ENCODE data around the gene GRM7. TPM values are rescaled to one million over a fixed set of nuclear protein-coding genes. Genes with fewer than 3 reads are reported as not detected.

The GRM7 gene
- total RNA-seq, 4 donors from 2014 or later: not detected

- H3K4me3 ChIP-seq: no peak overlapping the region
- intact Hi-C loops (cut with DNase I; ENCODE audit: low total_unique reads) (no loop called here), in situ Hi-C loops (cut with MboI; ENCODE audit: low sequenced_read_pairs in 4 of 4) (no loop called here)
- no peaks in the 10 kb centered on the region for H3K36me3 ChIP-seq
- no peaks in the 10 kb centered on the region for H3K27me3 ChIP-seq
- H3K9me3 ChIP-seq: no peaks in the 10 kb centered on the region
- no peak overlapping the region for H3K27ac ChIP-seq
- DNase-seq (no peak), ATAC-seq (no peak)
- TF ChIP-seq POLR2A (IDR thresholded peaks at IDR 0.05): no peak
- TF ChIP-seq CTCF (IDR thresholded peaks at IDR 0.05 in 4 of 5, conservative IDR thresholded peaks at IDR 0.05 in 1 of 5): no peak
- no peaks in the 10 kb centered on the region for H3K4me1 ChIP-seq
Measured at GRCh38 chr3:7263347-7264195, 402.7 kb downstream of the GRM7 start.

- Histone ChIP-seq H3K36me3 (no peaks in the 10 kb centered on the region), H3K27ac (no peak overlapping the region), H3K9me3 (no peaks in the 10 kb centered on the region), H3K4me3 (no peak overlapping the region), H3K27me3 (no peaks in the 10 kb centered on the region), H3K4me1 (no peaks in the 10 kb centered on the region)
- ATAC-seq (no peak), DNase-seq (no peak)
- TF ChIP-seq CTCF (IDR thresholded peaks at IDR 0.05 in 4 of 5, conservative IDR thresholded peaks at IDR 0.05 in 1 of 5) (no peak), POLR2A (IDR thresholded peaks at IDR 0.05) (no peak)
- intact Hi-C loops (cut with DNase I; ENCODE audit: low total_unique reads) (no loop called here), in situ Hi-C loops (cut with MboI; ENCODE audit: low sequenced_read_pairs in 4 of 4) (no loop called here)
Measured at GRCh38 chr3:7264196-7264526, 403.2 kb downstream of the GRM7 start.

- intact Hi-C loops (cut with DNase I; ENCODE audit: low total_unique reads): no loop called here
- H3K4me1 ChIP-seq: no peaks in the 10 kb centered on the region
- no peaks in the 10 kb centered on the region for H3K9me3 ChIP-seq
- ATAC-seq: no peak
- in situ Hi-C loops (cut with MboI; ENCODE audit: low sequenced_read_pairs in 4 of 4): no loop called here
- no peak for DNase-seq
- no peaks in the 10 kb centered on the region for H3K27me3 ChIP-seq
- H3K4me3 ChIP-seq: no peak overlapping the region
- TF ChIP-seq POLR2A (IDR thresholded peaks at IDR 0.05): no peak
- no peak for TF ChIP-seq CTCF (IDR thresholded peaks at IDR 0.05 in 4 of 5, conservative IDR thresholded peaks at IDR 0.05 in 1 of 5)
- H3K36me3 ChIP-seq: no peaks in the 10 kb centered on the region
- no peak overlapping the region for H3K27ac ChIP-seq
Measured at GRCh38 chr3:7265736-7266135, 404.8 kb downstream of the GRM7 start.

GRCh38 chr3:7266551-7266950, 405.6 kb downstream of the GRM7 start:
- H3K27ac ChIP-seq: no peak overlapping the region
- intact Hi-C loops (cut with DNase I; ENCODE audit: low total_unique reads) (no loop called here), in situ Hi-C loops (cut with MboI; ENCODE audit: low sequenced_read_pairs in 4 of 4) (no loop called here)
- no peak for TF ChIP-seq CTCF (IDR thresholded peaks at IDR 0.05 in 4 of 5, conservative IDR thresholded peaks at IDR 0.05 in 1 of 5)
- no peak for TF ChIP-seq POLR2A (IDR thresholded peaks at IDR 0.05)
- H3K4me1 ChIP-seq: no peaks in the 10 kb centered on the region
- H3K27me3 ChIP-seq: no peaks in the 10 kb centered on the region
- no peaks in the 10 kb centered on the region for H3K9me3 ChIP-seq
- ATAC-seq (no peak), DNase-seq (no peak)
- H3K36me3 ChIP-seq: no peaks in the 10 kb centered on the region
- no peak overlapping the region for H3K4me3 ChIP-seq

- in situ Hi-C loops (cut with MboI; ENCODE audit: low sequenced_read_pairs in 4 of 4): no loop called here
- Histone ChIP-seq H3K4me1 (no peaks in the 10 kb centered on the region), H3K27ac (no peak overlapping the region), H3K4me3 (no peak overlapping the region), H3K36me3 (no peaks in the 10 kb centered on the region), H3K27me3 (no peaks in the 10 kb centered on the region), H3K9me3 (no peaks in the 10 kb centered on the region)
- TF ChIP-seq CTCF (IDR thresholded peaks at IDR 0.05 in 4 of 5, conservative IDR thresholded peaks at IDR 0.05 in 1 of 5) (no peak), POLR2A (IDR thresholded peaks at IDR 0.05) (no peak)
- intact Hi-C loops (cut with DNase I; ENCODE audit: low total_unique reads): no loop called here
- DNase-seq (no peak), ATAC-seq (no peak)
Measured at GRCh38 chr3:7270731-7271130, 409.8 kb downstream of the GRM7 start.

Measured in gastrocnemius medialis (tissue), 4 donors.